Stimulated activated naive CD8-positive, alpha-beta T cell treated with anti-CD3 and anti-CD28 coated beads, Interleukin-15, amount 100 ng/mL, for 72 hours (primary cell): ENCODE data around the gene TRIM56.
A peak's percentile ranks its signal among the peaks of the same experiment; 100 is the strongest.
"Not testable (repeated sequence)": the region's sequence is repeated elsewhere in the genome, so short reads cannot be mapped to it uniquely, and the experiment has no call there.

Experiments used
- ATAC-seq: fragments of 150-1000 bp; cut with Tn5 transposase; 2 replicates; pipeline ENCODE4 v1.10.0; 2021; ENCODE audit warnings: mild to moderate bottlenecking, moderate library complexity
- DNase-seq, 2 donors: peaks; one replicate each; pipeline ENCODE4 v3.0.0; 2021 to 2022
- H3K27ac Mint-ChIP-seq, 2 donors: one replicate each; pipeline ENCODE4 v1.8.0; 2022; ENCODE audit warnings: mild to moderate bottlenecking in 2 of 2, mixed read lengths in 2 of 2, moderate library complexity in 2 of 2
- H3K27me3 Mint-ChIP-seq: one replicate; pipeline ENCODE4 v1.8.0; 2022; ENCODE audit warnings: mixed read lengths
- H3K4me1 Mint-ChIP-seq: one replicate; pipeline ENCODE4 v1.8.0; 2022; ENCODE audit warnings: mild to moderate bottlenecking, mixed read lengths
- H3K4me3 Mint-ChIP-seq, 2 donors: one replicate each; pipeline ENCODE4 v1.8.0; 2022; ENCODE audit warnings: mild to moderate bottlenecking in 2 of 2, mixed read lengths in 2 of 2, moderate library complexity in 1 of 2
- H3K9me3 Mint-ChIP-seq, 2 donors: one replicate each; pipeline ENCODE4 v1.8.0; 2022; ENCODE audit warnings: mixed read lengths in 2 of 2

The TRIM56 gene

GRCh38 chr7:101085162-101085964 lies at the start of gene TRIM56:
TSS of gene TRIM56 (plus strand) at chr7:101085481. CDS start at chr7:101087313, 1,832 bp downstream.
- peaks cover 46% of the 10 kb centered on the region for H3K4me1 Mint-ChIP-seq
- peak within 1 kb of the TSS; percentile 98 for H3K4me3 Mint-ChIP-seq
- peak within 1 kb of the TSS; percentile 100 for H3K27ac Mint-ChIP-seq
- DNase-seq (peak; percentile 71 to 81), ATAC-seq (peak; percentile 92)
- H3K27me3 Mint-ChIP-seq, result no peaks in the 10 kb centered on the region
- no peaks in the 10 kb centered on the region for H3K9me3 Mint-ChIP-seq

- Mint-ChIP-seq H3K9me3 (no peaks in the 10 kb centered on the region), H3K4me1 (no peaks in the 10 kb centered on the region)
- no peak for ATAC-seq
These were observed 49.3 kb upstream of the TRIM56 start for GRCh38 chr7:101035941-101036340.

GRCh38 chr7:101041283-101041682 lies 44.0 kb upstream of the TRIM56 start:
- not testable (repeated sequence) for H3K9me3 Mint-ChIP-seq, ATAC-seq, DNase-seq, H3K4me1 Mint-ChIP-seq, H3K27ac Mint-ChIP-seq, H3K4me3 Mint-ChIP-seq
- peaks cover 11% of the 10 kb centered on the region for H3K27me3 Mint-ChIP-seq

More at GRCh38 chr7:101035941-101036340, 49.3 kb upstream of the TRIM56 start:
- no peak overlapping the region for H3K4me3 Mint-ChIP-seq
- H3K27ac Mint-ChIP-seq, result no peak overlapping the region
- DNase-seq, result no peak
- H3K27me3 Mint-ChIP-seq, result no peaks in the 10 kb centered on the region

- ATAC-seq, result no peak
- peak in 1 of 2 donors; percentile 24 for DNase-seq
- H3K27me3 Mint-ChIP-seq, result peaks cover 67% of the 10 kb centered on the region
- no peaks in the 10 kb centered on the region for H3K4me1 Mint-ChIP-seq
- H3K9me3 Mint-ChIP-seq, result no peaks in the 10 kb centered on the region
- no peak overlapping the region for H3K27ac Mint-ChIP-seq
- no peak overlapping the region for H3K4me3 Mint-ChIP-seq
These were observed 26.9 kb upstream of the TRIM56 start for GRCh38 chr7:101058355-101058754.

- H3K4me1 Mint-ChIP-seq, result no peaks in the 10 kb centered on the region
- no peaks in the 10 kb centered on the region for H3K9me3 Mint-ChIP-seq
- H3K27ac Mint-ChIP-seq, result no peak overlapping the region
- no peak for DNase-seq
- ATAC-seq, result no peak
- H3K27me3 Mint-ChIP-seq, result peaks cover 71% of the 10 kb centered on the region
- no peak overlapping the region for H3K4me3 Mint-ChIP-seq
These were observed 25.7 kb upstream of the TRIM56 start for GRCh38 chr7:101059620-101059942.

GRCh38 chr7:101060992-101061391 lies 24.3 kb upstream of the TRIM56 start:
- Mint-ChIP-seq H3K4me3 (no peak overlapping the region), H3K9me3 (no peaks in the 10 kb centered on the region), H3K4me1 (no peaks in the 10 kb centered on the region), H3K27ac (no peak overlapping the region), H3K27me3 (peaks cover 74% of the 10 kb centered on the region)
- DNase-seq, result no peak
- no peak for ATAC-seq

GRCh38 chr7:101064176-101064550 lies 21.1 kb upstream of the TRIM56 start:
- DNase-seq, H3K9me3 Mint-ChIP-seq, ATAC-seq, H3K4me3 Mint-ChIP-seq, H3K4me1 Mint-ChIP-seq, H3K27ac Mint-ChIP-seq: not testable (repeated sequence)
- peaks cover 56% of the 10 kb centered on the region for H3K27me3 Mint-ChIP-seq

GRCh38 chr7:101065162-101065561 lies 20.1 kb upstream of the TRIM56 start:
- ATAC-seq, DNase-seq, H3K4me3 Mint-ChIP-seq, H3K9me3 Mint-ChIP-seq, H3K4me1 Mint-ChIP-seq, H3K27ac Mint-ChIP-seq: not testable (repeated sequence)
- H3K27me3 Mint-ChIP-seq, result peaks cover 50% of the 10 kb centered on the region

GRCh38 chr7:101066141-101066832 lies 19.0 kb upstream of the TRIM56 start:
- Mint-ChIP-seq H3K9me3 (no peaks in the 10 kb centered on the region), H3K4me3 (no peak overlapping the region), H3K27ac (peak overlapping the region in 1 of 2 donors; percentile 84), H3K27me3 (peaks cover 44% of the 10 kb centered on the region), H3K4me1 (no peaks in the 10 kb centered on the region)
- ATAC-seq (no peak), DNase-seq (no peak)

- Mint-ChIP-seq H3K27me3 (peaks cover 39% of the 10 kb centered on the region), H3K27ac (no peak overlapping the region), H3K4me1 (no peaks in the 10 kb centered on the region), H3K4me3 (no peak overlapping the region), H3K9me3 (no peaks in the 10 kb centered on the region)
- ATAC-seq, result no peak
- no peak for DNase-seq
These were observed 18.5 kb upstream of the TRIM56 start for GRCh38 chr7:101066833-101067177.

GRCh38 chr7:101068401-101068800 lies 16.9 kb upstream of the TRIM56 start:
- Mint-ChIP-seq H3K27ac (no peak overlapping the region), H3K27me3 (peaks cover 31% of the 10 kb centered on the region), H3K9me3 (no peaks in the 10 kb centered on the region), H3K4me1 (no peaks in the 10 kb centered on the region), H3K4me3 (no peak overlapping the region)
- ATAC-seq (no peak), DNase-seq (no peak)

GRCh38 chr7:101071362-101072104 lies 13.7 kb upstream of the TRIM56 start:
- not testable (repeated sequence) for ATAC-seq, H3K4me3 Mint-ChIP-seq, H3K4me1 Mint-ChIP-seq, H3K27ac Mint-ChIP-seq, DNase-seq, H3K9me3 Mint-ChIP-seq
- peaks cover 20% of the 10 kb centered on the region for H3K27me3 Mint-ChIP-seq

- ATAC-seq (no peak), DNase-seq (no peak)
- H3K27me3 Mint-ChIP-seq, result peaks cover 13% of the 10 kb centered on the region
- no peaks in the 10 kb centered on the region for H3K9me3 Mint-ChIP-seq
- no peak overlapping the region for H3K4me3 Mint-ChIP-seq
- no peak overlapping the region for H3K27ac Mint-ChIP-seq
- no peaks in the 10 kb centered on the region for H3K4me1 Mint-ChIP-seq
These were observed 9.6 kb upstream of the TRIM56 start for GRCh38 chr7:101075646-101076045.

GRCh38 chr7:101076183-101076582 lies 9.1 kb upstream of the TRIM56 start:
- H3K4me3 Mint-ChIP-seq, DNase-seq, H3K27ac Mint-ChIP-seq, ATAC-seq, H3K4me1 Mint-ChIP-seq, H3K9me3 Mint-ChIP-seq: not testable (repeated sequence)
- peaks cover 13% of the 10 kb centered on the region for H3K27me3 Mint-ChIP-seq

- DNase-seq, result peak; percentile 83 to 84
- no peak overlapping the region for H3K4me3 Mint-ChIP-seq
- ATAC-seq, result peak; percentile 99
- no peak overlapping the region for H3K27ac Mint-ChIP-seq
- peaks cover 13% of the 10 kb centered on the region for H3K27me3 Mint-ChIP-seq
- H3K4me1 Mint-ChIP-seq, result no peaks in the 10 kb centered on the region
- no peaks in the 10 kb centered on the region for H3K9me3 Mint-ChIP-seq
These were observed 7.8 kb upstream of the TRIM56 start for GRCh38 chr7:101077303-101078086.
